Activated gamma-delta T cell (primary cell): ENCODE measurements around the gene WTAP.
"Not testable (repeated sequence)": the region's sequence is repeated elsewhere in the genome, so short reads cannot be mapped to it uniquely, and the experiment has no call there.

Source experiments
- DNase-seq: peaks from one replicate; lab custom pipeline; 2025; lab: John Stamatoyannopoulos, UW

WTAP gene

GRCh38 chr6:159693894-159694545 lies 33.3 kb upstream of the WTAP start:
- DNase-seq: no peak

GRCh38 chr6:159695984-159696383 lies 31.3 kb upstream of the WTAP start:
- no peak for DNase-seq

- DNase-seq: no peak
These were observed 26.3 kb upstream of the WTAP start for GRCh38 chr6:159700970-159701369.

GRCh38 chr6:159701413-159701999 lies 25.8 kb upstream of the WTAP start:
- no peak for DNase-seq

GRCh38 chr6:159710603-159711002 lies 16.7 kb upstream of the WTAP start:
- DNase-seq: not testable (repeated sequence)

GRCh38 chr6:159712389-159712788 lies 14.9 kb upstream of the WTAP start:
- DNase-seq: not testable (repeated sequence)

- no peak for DNase-seq
These were observed 13.3 kb upstream of the WTAP start for GRCh38 chr6:159713984-159714383.

- no peak for DNase-seq
These were observed 12.9 kb upstream of the WTAP start for GRCh38 chr6:159714404-159714803.

GRCh38 chr6:159715166-159715565 lies 12.1 kb upstream of the WTAP start:
- DNase-seq: no peak

GRCh38 chr6:159715605-159716004 lies 11.7 kb upstream of the WTAP start:
- no peak for DNase-seq

- DNase-seq: no peak
These were observed 10.8 kb upstream of the WTAP start for GRCh38 chr6:159716247-159717096.

GRCh38 chr6:159718634-159719033 lies 8.7 kb upstream of the WTAP start:
- no peak for DNase-seq

- no peak for DNase-seq
These were observed 8.0 kb upstream of the WTAP start for GRCh38 chr6:159719287-159719686.

- DNase-seq: no peak
These were observed 6.6 kb upstream of the WTAP start for GRCh38 chr6:159720708-159721107.

- not testable (repeated sequence) for DNase-seq
These were observed 5.3 kb upstream of the WTAP start for GRCh38 chr6:159721981-159722380.

GRCh38 chr6:159722655-159723054 lies 4.7 kb upstream of the WTAP start:
- DNase-seq: no peak

- no peak for DNase-seq
These were observed 4.0 kb upstream of the WTAP start for GRCh38 chr6:159723259-159723658.

GRCh38 chr6:159724778-159725177 lies 2.5 kb upstream of the WTAP start:
- no peak for DNase-seq

- not testable (repeated sequence) for DNase-seq
These were observed 2.1 kb upstream of the WTAP start for GRCh38 chr6:159725208-159725607.

GRCh38 chr6:159726255-159726917 lies 920 bp upstream of the WTAP start:
- DNase-seq: no peak

GRCh38 chr6:159727717-159728445 lies 575 bp downstream of the WTAP start:
- no peak for DNase-seq

- no peak for DNase-seq
These were observed 1.2 kb downstream of the WTAP start for GRCh38 chr6:159728531-159728964.
